Activated T-cell treated with anti-CD3 and anti-CD28 coated beads for 1 hour (primary cell): ENCODE data around the gene TNS3.

ENCODE experiments used
- DNase-seq: peaks from one replicate; pipeline ENCODE4 v3.0.0-alpha.2; 2020; ENCODE audit warnings: low read depth

TNS3 gene

GRCh38 chr7:47428052-47428767 is 153.7 kb downstream of the TNS3 start:
- no peak for DNase-seq

DNA sequence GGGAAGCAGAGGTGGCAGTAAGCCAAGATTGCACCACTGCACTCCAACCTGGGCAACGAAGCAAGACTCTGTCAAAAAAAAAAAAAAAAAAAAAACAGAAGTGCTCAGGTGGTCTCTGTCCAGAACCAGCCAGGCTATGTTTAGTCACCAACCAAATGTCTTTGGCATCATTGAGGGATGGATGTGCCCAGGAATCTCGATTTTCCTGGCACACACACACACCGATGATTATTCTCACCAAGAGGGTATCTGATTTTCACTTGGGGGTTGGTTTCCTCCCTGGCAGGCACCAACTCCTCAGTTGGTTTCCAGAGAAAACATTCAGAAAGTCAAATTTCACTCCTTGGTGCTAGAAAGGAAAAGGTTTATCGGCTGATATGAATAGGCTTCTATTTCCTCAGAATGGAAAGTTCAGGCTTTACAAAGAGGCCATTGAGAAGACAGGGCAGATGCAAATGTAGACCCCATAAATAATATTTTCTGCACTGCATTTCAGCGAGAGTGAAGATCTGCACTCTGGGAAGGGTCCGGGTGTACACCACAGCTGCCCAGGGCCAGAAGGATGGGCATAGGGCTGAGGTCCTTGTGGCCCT is 154.8 kb downstream of the TNS3 start:
- no peak for DNase-seq

DNA sequence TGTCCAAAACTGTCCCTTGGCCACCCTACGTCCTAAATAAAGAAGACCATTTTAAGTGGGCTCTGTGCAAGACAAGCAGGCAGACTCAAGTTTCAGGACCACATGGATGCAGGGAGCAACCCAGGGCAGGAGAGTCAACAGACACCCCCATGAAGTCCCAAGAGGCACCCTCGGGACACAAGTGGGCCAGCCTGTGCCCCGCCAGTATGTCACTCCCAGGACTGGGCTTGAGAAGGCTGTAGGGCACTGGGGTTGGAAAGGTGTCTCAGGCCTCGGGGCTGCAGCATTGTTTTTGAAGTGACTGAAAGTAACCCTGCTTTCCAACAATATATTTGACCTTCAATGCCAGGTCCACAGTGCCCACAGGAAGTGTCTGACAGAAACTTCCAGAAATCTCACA is 157.4 kb downstream of the TNS3 start:
- no peak for DNase-seq

DNA sequence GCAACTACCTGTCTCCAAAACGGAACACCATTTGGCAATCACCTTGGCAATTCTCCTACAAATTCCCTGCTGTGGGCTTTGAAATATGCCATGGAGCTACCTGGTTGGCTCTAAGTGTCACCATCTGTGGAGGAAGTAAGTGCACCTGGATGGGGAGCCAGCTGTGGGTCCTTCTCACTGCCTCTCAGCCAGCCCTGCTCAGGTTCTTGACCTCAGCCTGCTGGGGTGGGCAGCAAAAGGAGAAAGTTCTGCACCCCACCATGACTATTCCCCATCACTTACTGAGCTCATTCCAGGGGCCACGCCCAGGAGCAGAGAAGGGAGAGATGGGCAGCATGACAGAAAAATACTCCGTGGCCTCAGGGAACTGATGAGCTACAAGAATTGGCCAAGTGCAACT is 158.7 kb downstream of the TNS3 start:
- DNase-seq: no peak

- no peak for DNase-seq
Measured at GRCh38 chr7:47422611-47423010, 159.3 kb downstream of the TNS3 start.

- no peak for DNase-seq
Measured at GRCh38 chr7:47421456-47421855, 160.5 kb downstream of the TNS3 start.

DNA sequence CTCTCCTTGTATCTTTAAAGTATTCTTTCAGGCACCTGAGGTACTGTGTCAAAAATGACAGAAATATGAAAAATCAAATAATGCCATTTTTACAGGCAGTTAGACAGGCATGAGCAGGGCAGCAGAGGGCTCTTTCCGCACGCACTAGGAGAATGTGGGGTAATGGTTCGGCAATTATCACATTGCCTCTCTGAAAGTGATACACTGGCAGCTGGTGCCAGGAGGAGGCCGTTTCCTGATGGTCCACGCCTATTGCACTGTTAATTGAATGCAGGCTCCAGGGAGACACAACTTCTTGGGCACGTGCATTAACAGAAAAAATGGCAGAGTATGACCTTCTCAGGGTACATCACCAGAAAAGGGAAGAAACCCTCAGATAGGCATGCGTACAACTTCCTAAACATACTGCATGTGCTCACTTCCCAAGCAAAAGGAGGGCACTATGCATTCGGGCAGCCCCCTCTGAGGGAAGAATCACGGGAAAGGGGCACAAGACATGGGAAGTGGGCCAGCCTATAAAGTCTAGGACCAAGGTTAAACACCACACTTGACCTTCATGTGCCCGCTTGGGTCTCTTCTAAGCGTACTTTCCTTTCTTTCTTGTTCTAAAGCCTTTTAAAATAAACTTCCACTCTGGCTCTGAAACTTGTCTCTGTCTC is 161.7 kb downstream of the TNS3 start:
- no peak for DNase-seq

- DNase-seq: no peak
Measured at GRCh38 chr7:47419471-47419870, 162.4 kb downstream of the TNS3 start.

- DNase-seq: no peak
Measured at GRCh38 chr7:47418601-47419309, 163.2 kb downstream of the TNS3 start.

DNA sequence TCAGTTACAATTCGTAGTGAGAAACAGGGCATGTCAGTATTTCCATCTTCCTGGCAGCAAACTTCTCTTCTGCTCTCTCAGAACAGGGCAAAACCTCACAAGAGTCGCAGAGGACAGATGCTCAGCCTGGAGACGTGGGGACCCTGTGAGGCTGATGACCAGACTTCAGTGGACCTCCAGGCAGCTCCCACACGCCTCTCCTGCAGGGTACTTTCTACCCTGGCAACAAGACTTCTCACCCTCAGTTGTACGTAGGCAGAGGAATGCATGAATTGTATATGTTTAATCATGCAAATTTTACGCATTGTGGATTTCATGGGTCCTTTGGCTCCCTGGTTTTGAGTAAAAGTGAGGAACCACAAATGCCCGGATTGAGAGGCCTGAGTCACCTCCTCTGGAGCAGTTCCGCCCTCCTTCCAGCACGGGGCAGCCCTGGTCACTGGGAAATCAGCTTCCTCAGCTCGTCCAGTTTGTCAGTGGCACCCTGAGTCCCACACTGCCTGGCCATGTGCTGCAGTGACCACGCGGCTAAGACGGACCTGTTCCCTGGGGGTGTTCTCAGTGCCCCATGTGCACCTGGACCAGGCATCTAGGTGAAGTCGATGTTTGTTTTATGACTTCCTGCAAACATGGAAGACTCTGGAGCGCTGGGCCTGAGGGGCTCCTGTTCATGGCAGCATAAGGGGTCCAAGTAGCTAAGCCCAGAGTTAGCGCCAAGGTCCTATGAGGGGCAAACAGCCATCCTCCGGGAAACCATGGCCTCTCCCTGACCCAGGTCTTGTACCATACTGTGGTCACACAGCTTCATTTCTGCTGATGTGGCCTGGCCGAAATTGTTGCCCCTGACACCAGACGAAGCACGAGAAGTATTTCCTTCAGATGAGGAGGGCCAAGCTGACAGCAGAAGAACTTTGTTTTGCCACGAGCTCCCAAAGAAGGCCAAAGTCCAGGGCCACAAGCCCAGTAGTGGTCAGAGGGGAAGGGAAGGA is 165.1 kb downstream of the TNS3 start:
- no peak for DNase-seq

DNA sequence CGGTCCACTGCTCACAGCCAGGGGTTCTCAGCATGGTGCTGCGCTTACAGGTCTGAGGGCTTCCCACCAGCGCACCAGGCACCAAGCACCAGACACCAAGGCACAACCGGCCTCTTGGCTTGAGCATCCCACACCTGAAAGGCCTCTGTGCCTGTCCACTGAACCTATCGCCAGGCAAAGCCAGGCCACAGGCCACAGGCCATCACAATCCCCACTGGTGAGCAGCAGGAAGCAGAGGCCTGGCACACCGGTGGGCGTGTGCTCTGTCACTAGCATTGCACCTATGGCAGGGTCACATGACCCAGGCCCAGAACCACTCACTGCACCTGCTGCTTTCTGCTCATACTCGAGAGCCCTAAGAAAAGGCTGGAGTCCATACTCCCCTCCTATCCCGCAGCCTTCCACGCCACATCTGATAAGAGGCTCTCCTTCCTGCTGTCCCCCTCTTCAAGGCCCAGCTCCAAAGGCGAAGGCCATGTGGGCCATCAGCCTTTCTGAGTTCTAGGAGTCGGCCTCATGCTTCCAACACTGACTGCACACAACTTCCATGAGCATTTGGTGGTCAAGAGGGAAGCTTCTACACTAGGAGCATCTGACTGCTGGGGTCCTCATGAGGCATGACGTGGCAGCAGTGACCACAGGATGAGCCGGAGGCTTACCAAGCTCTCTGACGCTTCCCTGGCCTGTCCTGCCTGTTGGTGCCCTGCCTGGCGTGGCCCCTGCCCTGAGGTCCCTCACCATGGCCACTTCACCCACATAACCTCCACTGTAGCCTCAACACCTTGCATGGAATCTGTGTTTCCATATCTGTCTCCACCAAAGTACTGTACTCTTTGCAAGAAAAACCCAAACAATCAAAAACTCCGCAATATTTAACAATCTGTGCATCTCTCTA is 166.3 kb downstream of the TNS3 start:
- DNase-seq: no peak

DNA sequence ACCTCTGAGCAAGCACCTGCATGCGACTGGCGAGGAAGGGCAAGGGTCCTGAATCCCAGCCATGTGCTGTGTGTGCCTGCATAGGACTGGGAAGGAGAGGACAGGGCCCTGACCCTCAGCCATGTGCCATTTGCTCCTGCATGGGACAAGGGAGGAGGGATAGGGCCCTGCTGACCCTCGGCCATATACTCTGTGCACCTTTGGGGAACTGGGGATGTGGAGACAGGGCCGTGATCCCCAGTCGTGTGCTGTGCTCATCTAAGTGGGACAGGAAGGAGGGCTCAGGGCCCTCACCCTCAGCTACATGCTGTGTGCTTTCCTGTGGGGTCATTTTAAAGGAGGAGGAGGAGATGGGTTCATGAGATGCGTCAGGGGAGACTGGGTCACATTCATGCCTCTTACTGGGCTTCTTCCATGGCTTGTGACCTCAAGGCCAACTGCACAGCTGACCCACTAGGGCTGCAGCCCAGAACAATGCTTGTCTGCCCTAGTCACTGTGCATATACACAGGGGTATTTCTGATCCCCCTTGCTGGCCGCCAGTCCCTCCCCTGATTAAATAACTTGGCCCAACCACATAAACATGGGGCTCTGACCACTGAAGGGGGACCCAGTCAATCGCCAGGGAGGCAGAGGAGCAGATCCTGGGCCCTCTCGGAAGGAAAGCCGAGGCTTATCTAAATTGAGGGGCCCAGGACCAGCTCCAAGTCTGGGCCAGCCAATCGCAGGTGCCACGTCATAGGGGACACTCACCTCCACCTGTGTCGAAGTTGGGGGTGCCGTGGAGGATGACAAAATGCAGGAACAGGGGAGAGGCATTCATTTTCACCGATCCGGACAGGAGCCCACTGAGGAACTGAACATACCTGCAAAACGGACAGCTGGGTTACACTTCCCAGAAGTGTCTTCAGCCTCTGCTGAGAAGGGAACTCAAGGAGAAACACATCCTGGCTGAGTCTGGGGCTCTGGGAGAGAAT is 167.3 kb downstream of the TNS3 start:
- no peak for DNase-seq

- DNase-seq: no peak
Measured at GRCh38 chr7:47413526-47414341, 168.2 kb downstream of the TNS3 start.

DNA sequence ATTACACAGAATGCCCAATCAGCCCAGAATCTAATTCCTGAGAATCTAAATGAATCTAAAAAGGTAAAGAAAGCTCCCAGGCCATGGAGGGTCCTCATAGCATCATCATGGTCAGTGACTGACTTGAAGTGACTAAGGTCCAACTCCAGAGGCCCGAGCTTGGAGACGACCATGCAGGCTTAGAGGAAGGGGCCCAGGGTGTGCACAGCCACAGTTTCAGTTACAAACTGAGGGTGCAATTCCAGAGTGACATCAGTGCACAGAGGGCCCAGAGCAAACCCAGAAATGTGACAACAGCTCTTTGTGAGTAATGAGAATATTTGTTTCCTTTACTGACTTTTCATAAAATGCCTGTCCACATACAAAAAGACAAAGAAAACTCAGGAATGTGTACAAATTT is 170.0 kb downstream of the TNS3 start:
- DNase-seq: no peak

- DNase-seq: no peak
Measured at GRCh38 chr7:47411281-47411869, 170.5 kb downstream of the TNS3 start.

- no peak for DNase-seq
Measured at GRCh38 chr7:47408675-47409074, 173.2 kb downstream of the TNS3 start.

DNA sequence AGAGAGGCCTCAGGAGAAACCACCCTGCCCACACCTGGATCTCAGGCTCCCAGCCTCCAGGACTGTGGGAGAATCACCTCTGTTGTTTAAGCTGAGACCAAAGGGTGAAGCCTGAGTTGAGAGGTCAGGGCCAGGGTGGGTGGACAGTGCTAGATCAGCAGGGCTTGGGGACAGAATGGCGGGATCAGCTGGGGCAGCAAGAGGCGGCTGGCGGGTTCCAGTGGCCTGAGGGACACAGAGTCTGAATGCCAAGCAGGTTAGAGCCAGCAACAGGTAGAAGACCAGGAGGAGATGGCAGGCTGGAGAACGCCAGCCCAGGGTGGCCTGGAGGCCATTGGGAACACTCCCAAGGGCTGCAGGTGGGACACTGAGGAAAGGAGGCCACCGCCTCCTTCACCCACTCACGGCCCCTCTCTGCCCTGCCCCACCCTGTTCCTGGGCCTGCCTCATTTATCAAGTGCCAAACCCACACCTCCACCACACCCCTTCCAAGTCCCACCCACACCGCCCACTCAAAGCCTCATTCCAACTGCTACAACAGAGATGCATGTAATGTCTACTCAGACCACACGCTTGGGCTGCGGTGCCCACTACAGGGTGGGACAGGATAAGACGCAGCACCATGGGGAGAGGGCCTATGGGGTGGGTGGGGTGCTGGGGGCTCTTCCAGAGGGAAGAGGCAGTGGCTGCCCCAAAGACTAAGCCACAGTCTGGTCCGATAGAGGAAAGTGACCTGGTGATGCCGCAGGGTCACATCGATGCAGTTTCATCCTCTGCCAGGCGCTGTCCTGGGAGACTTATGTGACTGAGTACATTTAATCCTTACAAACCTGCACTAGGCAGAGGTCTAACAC is 173.9 kb downstream of the TNS3 start:
- no peak for DNase-seq
